GM20431 (cell line): ENCODE measurements around the gene AOPEP.
"Not testable (repeated sequence)": the region's sequence is repeated elsewhere in the genome, so short reads cannot be mapped to it uniquely, and the experiment has no call there.

Source experiments
- in situ Hi-C: fragments of 300-500 bp; cut with MseI, MboI; formaldehyde crosslinking; loops from one replicate; pipeline ENCODE4 v1.15.0; 2020; ENCODE audit warnings: low sequenced_read_pairs; ENCODE audit not compliant: unreplicated experiment

AOPEP gene

GRCh38 chr9:94860678-94861588 lies 134.4 kb downstream of the AOPEP start:
- in situ Hi-C loops: no loop called here

DNA sequence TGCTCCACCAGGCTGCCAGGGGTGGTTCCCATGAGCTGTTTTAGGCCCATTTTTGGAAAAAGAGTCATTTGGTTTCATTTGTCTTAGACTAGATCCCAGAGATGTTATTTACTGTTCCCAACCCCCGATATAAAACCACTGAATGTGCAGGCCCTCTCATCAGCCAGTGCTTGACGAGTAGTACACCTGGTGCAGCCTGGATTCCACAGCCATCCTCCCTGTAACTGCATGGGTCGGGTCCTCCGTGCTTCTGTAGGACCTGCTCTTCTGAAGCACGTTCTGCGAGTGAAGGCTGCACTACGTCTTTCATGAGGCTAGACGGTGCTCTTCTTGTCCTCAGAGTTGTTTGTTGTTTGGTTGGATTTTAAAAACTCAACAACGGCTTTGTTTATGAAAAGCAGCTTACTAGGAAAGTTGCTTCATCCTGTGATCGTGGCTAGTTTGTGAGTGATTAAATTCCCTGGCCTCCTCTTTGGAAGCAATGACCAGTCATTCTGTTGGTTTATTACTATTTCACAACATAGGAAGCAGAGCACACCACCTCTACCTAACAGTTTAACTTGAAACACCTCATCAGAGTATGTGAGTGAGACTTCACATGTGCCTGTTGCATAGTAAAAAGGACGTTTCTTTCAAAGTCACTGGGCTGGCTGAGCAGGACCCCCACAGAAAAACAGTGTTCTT lies 135.2 kb downstream of the AOPEP start:
- in situ Hi-C loops: no loop called here

GRCh38 chr9:94864196-94864595 lies 137.7 kb downstream of the AOPEP start:
- in situ Hi-C loops: no loop called here

DNA sequence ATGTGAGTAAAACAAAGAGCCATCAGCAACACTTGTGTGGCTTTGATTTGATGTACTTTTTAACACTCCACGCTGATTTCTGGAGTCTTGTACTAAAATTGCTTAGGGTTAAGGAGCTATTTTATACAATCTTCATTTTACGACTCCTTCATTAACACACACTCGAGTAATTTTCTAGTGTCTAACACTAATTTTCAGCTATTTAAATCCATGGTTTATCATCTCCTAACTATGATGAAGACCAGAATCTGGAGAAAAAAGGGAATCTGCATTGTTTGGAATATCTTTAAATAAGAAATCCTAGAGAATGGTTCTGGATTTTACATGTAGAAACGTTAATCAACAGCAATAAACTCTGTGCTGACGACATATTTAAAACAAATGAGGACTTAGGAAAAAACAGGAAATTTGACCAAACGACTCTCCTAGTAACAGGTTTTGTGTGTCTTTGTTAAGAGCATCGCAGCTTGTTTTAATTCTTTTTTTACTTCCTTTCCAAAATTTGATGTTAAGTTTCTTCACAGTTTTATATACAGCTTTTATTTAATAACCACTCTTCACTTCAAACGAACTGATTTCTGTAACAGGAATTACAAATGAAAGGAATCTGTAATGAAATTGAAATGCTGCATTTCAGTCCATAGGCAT lies 138.5 kb downstream of the AOPEP start:
- in situ Hi-C loops: no loop called here

DNA sequence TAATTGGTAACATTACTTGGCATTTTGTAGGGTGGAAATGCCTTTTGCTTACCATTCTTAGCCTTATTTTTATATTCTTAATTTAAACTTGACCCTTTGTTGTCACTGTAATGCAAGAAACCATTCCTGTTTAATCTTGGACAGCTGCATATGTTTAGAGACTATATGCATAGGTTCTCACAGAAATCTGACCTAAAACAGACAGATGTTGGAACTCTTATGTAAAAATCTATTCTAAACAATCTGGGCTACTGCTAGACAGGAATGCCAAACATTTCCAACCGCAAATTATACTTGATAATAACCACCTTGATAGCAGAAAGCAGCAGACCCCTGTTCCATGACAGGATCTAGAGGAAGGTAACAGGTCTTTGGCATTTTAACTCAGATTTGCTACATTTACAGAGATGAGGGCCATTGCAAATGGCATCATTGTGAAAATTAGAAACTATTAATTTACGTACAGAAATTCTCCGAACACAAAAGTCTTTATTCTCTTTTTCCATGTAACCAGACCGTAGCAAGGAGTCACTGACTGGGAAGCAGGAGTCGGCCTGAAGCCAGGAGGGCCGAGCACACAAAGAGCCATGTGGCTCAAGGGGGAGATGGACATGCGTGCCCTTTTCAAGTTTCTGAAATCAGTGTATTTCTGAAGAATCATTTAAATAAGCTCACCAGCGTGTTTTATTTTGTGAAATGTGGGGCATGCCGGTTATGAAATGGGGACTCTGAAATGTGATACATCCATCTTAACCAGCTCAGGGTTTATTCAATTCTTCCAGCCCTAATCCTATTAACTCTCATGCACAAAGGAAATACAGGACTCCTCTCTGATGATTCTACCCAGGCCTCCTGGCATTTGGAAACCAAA lies 139.3 kb downstream of the AOPEP start:
- in situ Hi-C loops: no loop called here

DNA sequence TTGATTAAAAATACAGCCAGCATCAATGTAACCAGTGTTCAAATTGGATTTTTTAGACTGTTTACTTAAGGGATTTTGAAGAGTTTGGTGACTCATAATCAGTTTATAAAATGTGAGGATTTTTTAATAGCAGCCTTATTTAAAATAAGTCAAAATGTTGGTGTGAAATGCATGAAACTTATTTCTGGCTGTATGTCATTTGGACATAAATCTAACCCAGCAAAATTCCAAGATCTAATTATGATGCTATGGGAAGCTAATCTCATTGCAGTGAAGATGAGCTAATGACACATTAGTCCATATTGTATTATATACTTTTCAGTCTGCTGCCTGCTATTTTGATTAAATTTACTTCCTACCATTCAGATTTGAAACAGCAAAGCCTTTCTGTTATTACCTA lies 140.3 kb downstream of the AOPEP start:
- in situ Hi-C loops: no loop called here

DNA sequence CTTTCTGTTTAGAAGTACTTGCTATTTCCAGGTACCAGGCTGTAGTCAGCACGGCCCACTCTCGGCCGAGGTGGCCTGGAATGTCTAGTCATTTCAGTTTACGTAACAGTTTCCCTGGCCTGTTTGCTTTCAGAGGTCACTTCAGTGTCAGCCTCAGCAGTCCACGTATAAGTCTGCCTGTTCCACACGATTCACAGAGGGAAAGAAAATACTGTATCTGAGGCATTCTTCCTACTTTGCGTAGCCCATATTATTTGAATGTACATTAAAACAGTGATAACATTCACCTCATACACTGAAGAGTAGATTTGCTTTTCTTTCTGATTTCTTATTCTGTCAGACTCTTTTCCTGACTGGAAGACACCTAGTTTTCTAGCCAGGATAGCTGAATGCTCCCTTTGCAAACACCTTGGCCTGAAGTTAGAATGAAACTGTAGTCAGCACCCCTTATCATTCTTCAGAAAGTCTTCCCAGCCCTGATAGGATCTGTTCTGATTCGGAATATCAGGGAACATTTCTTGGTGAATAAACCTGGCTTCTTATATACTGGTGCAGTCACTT lies 140.9 kb downstream of the AOPEP start:
- in situ Hi-C loops: no loop called here

GRCh38 chr9:94867842-94868312 lies 141.4 kb downstream of the AOPEP start:
- in situ Hi-C loops: no loop called here

DNA sequence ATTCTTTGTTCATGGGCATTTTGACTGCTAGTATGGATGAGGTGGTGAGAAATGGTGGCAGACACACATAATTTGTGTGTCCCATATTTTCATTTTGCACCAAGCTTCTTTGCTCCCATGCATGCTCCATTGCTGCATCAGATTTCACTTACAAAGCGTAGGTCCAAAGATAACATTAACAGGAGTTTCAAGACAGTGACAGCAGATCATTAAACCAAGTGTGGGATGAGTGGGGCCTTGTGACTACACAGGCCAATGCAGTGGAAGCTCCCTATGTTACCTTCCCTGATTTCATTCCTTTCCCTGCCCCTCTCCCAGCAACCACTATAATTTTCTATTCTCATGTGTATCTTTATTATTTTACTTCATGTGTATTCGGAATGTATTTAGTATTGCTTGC lies 142.0 kb downstream of the AOPEP start:
- in situ Hi-C loops: no loop called here

DNA sequence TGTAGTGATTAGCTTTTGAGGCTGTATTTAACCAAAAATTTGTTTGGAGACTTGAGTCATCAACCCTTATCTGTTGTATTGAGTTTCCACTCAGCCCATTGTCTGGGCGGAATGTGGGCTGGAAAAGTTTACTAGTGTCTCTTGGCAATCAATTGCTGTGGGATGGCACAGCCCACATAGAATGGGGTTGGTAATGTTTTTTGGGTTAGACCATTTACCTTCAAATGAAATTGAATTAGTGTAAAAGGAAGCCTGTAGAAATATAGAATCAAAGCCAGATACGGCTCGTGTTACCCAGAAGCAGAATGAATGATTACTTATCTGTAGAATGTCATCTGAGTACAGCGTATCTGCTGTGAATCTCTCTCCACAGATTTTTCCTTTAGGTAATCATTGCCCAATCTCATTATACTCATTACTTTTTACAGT lies 142.9 kb downstream of the AOPEP start:
- in situ Hi-C loops: no loop called here

- in situ Hi-C loops: no loop called here
Observed at GRCh38 chr9:94870465-94870792, 143.9 kb downstream of the AOPEP start.

DNA sequence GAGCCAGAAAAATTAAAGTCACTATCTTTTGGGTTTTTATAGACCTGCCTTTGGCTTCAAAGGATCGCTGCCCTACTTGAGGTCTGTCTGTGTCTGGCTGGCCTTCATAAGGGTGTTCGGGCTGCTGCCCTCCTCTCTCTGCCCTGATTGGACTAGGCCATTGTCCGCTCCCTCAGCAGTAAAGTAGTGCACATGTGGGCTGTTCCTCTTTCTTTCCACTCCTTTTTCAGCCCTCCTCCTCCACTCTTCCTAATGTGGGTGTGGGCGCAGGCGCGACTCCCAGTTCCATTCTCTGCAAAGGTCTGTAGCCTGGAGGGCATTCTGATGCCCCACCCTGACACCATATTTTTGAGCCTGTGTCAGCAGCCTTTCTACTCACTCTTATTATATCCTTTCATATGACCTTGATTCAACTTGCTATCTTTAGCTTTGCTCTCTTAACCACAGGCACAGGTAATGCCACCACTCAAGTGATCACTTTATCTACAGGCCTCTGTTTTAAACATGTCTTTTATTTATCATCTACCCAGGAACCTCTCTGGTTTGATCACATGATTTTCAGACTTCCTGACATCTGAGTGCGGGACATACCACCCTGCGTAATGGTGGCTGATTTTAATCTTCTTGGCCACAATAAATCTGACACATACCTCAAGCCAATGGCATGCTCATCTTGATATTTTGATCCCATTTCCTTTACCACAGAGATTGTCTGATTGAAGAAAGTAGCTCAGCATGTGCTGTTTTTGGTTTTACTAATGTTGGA lies 144.5 kb downstream of the AOPEP start:
- in situ Hi-C loops: no loop called here

- in situ Hi-C loops: no loop called here
Observed at GRCh38 chr9:94872083-94872833, 145.8 kb downstream of the AOPEP start.

- in situ Hi-C loops: no loop called here
Observed at GRCh38 chr9:94872891-94873511, 146.5 kb downstream of the AOPEP start.

GRCh38 chr9:94874316-94874715 lies 147.8 kb downstream of the AOPEP start:
- in situ Hi-C loops: no loop called here

DNA sequence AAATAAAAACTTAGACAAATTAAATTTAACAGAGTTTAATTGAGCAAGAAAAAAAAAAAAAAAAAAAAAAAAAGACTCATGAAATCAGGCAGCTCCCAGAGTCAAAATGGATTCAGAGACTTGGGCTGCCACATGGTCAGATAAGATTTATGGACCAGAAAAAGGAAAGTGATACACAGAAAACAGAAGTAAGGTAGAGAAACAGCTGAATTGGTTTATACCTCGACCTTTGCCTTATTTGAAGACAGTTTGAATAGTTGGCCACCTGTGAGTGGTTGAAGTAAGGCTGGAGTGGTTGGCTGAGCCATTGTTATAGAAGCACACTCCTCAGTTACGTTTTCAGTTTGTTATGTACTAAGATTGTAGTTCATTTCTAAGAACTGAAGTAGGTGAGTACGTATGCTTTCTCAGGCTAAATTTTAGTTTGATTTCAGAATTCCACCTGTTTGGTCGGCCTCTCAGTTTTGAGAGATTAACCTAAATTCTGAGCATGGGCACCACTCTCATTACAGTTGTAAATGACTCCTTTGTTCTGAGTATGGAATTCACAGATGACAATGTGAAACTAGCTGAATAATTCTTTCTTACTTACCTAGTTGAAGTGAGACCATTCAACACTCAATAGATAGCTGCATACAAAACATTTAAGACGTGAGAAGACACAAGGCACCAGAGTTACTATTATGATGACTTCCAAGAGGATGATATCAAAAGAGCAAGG lies 149.0 kb downstream of the AOPEP start:
- in situ Hi-C loops: no loop called here

DNA sequence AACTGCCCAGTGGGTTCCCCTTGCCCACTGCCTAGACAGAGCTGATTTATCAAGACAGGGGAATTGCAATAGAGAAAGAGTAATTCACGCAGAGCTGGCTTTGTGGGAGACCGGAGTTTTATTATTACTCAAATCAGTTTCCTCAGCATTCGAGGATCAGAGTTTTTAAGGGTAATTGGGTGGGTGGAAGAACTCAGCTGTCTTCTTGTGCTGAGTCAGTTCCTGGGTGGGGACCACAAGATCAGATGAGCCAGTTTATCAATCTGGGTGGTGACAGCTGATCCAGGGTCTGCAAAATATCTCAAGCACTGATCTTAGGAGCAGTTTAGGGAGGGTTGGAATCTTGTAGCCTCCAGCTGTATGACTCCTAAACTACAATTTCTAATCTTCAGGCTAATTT lies 152.3 kb downstream of the AOPEP start:
- in situ Hi-C loops: not testable (repeated sequence)
